ENCODE results near the gene CAMTA1.
"Not testable (repeated sequence)": the region's sequence is repeated elsewhere in the genome, so short reads cannot be mapped to it uniquely, and the experiment has no call there.

CAMTA1 gene

GRCh38 chr1:6827079-6827478, 41.8 kb downstream of the CAMTA1 start:
- DNase-seq (ENCODE audit: low read depth), result no peak
- H3K4me3 ChIP-seq (ENCODE audit: low read depth, low read length), result no peak overlapping the region
- TF ChIP-seq CTCF (conservative IDR thresholded peaks at IDR 0.05; ENCODE audit: low read depth, low read length), result no peak

GRCh38 chr1:6827630-6828165, 42.4 kb downstream of the CAMTA1 start:
- DNase-seq (ENCODE audit: low read depth), result no peak
- H3K4me3 ChIP-seq (ENCODE audit: low read depth, low read length), result no peak overlapping the region
- TF ChIP-seq CTCF (conservative IDR thresholded peaks at IDR 0.05; ENCODE audit: low read depth, low read length), result no peak

GRCh38 chr1:6831366-6831765, 46.1 kb downstream of the CAMTA1 start:
- no peak overlapping the region for H3K4me3 ChIP-seq (ENCODE audit: low read depth, low read length)
- no peak for TF ChIP-seq CTCF (conservative IDR thresholded peaks at IDR 0.05; ENCODE audit: low read depth, low read length)
- DNase-seq (ENCODE audit: low read depth), result peak; percentile 21

GRCh38 chr1:6832006-6832405, 46.8 kb downstream of the CAMTA1 start:
- not testable (repeated sequence) for DNase-seq (ENCODE audit: low read depth)

GRCh38 chr1:6832531-6833188, 47.4 kb downstream of the CAMTA1 start:
- H3K4me3 ChIP-seq (ENCODE audit: low read depth, low read length), result no peak overlapping the region
- no peak for TF ChIP-seq CTCF (conservative IDR thresholded peaks at IDR 0.05; ENCODE audit: low read depth, low read length)
- DNase-seq (ENCODE audit: low read depth), result no peak

More at GRCh38 chr1:6832006-6832405, 46.8 kb downstream of the CAMTA1 start:
- not testable (repeated sequence) for H3K4me3 ChIP-seq (ENCODE audit: low read depth, low read length)

GRCh38 chr1:6833804-6834203, 48.5 kb downstream of the CAMTA1 start:
- H3K4me3 ChIP-seq (ENCODE audit: low read depth, low read length), result no peak overlapping the region
- no peak for DNase-seq (ENCODE audit: low read depth)
- no peak for TF ChIP-seq CTCF (conservative IDR thresholded peaks at IDR 0.05; ENCODE audit: low read depth, low read length)

GRCh38 chr1:6834366-6834765, 49.1 kb downstream of the CAMTA1 start:
- H3K4me3 ChIP-seq (ENCODE audit: low read depth, low read length), result no peak overlapping the region
- DNase-seq (ENCODE audit: low read depth), result no peak
- no peak for TF ChIP-seq CTCF (conservative IDR thresholded peaks at IDR 0.05; ENCODE audit: low read depth, low read length)

Data from choroid plexus epithelial cell (primary cell).